Endothelial cell of umbilical vein (primary cell): ENCODE results near the gene RNF224. TPM values are rescaled to one million over a fixed set of nuclear protein-coding genes. Genes with fewer than 3 reads are reported as not detected.
A peak's percentile ranks its signal among the peaks of the same experiment; 100 is the strongest.

Source experiments
- BruUV-seq: library from RNA; stranded (reverse); fragments of 400-500 nt; replicated peaks from 2 replicates; lab custom pipeline; 2021; lab: Mats Ljungman, UMichigan
- CTCF ChIA-PET: fragments of 300-600, 350-600 bp; sonication (Branson Sonifier 250); formaldehyde crosslinking; loops from one replicate; lab custom pipeline; 2021; ENCODE audit warnings: antibody characterized with exemption, inconsistent platforms; lab: Charles Lee
- POLR2A ChIA-PET: fragments of 300-600, 350-600 bp; sonication (Branson Sonifier 250); formaldehyde crosslinking; loops from one replicate; lab custom pipeline; 2021; ENCODE audit warnings: antibody characterized with exemption, inconsistent platforms; lab: Charles Lee
- DNase-seq: peaks from one replicate; pipeline ENCODE4 v3.0.0-alpha.2; 2011; ENCODE audit warnings: low read depth, low spot score
- FAIRE-seq: peaks from 2 replicates; lab custom pipeline; 2011; peaks lifted over from hg19 to GRCh38; lab: Jason Lieb, UNC
- H2AFZ ChIP-seq: 2 replicates; pipeline ENCODE4 v1.6.0; 2012; ENCODE audit warnings: low read depth, low read length, control low read depth, inconsistent platforms
- H3K27ac ChIP-seq: 2 replicates; pipeline ENCODE4 v1.5.1; 2011; ENCODE audit warnings: low read depth, mild to moderate bottlenecking, control low read depth, low read length, moderate library complexity; ENCODE audit not compliant: insufficient read depth
- H3K27me3 ChIP-seq, 2 experiments: 2 replicates each; pipeline versions ENCODE4 v1.6.0 to v1.6.1; 2011; ENCODE audit warnings: low read length in 2 of 2, mixed read lengths in 1 of 2; ENCODE audit not compliant: control insufficient read depth in 2 of 2, insufficient read depth in 2 of 2
- H3K36me3 ChIP-seq, 2 experiments: 2 replicates in 1 of 2; 3 replicates in 1 of 2; pipeline ENCODE4 v1.5.1; 2011; ENCODE audit warnings: low read length in 2 of 2, mild to moderate bottlenecking in 1 of 2, moderate library complexity in 1 of 2; ENCODE audit not compliant: control insufficient read depth in 2 of 2, insufficient read depth in 2 of 2; ENCODE audit errors: extremely low read depth in 1 of 2
- H3K4me1 ChIP-seq: 3 replicates; pipeline ENCODE4 v1.5.1; 2011; ENCODE audit warnings: mild to moderate bottlenecking, low read length; ENCODE audit not compliant: control insufficient read depth, insufficient read depth; ENCODE audit errors: extremely low read depth
- H3K4me2 ChIP-seq: 2 replicates; pipeline ENCODE4 v1.6.1; 2011; ENCODE audit warnings: low read length, control low read depth, mixed read lengths; ENCODE audit not compliant: insufficient read depth
- H3K4me3 ChIP-seq, 3 experiments: fragments of 200-600 bp in 1 of 3; sonication (generic), shearing (Covaris generic) in 1 of 3; replicated peaks in 1 of 3; 2 replicates each; pipeline ENCODE4 v1.5.1; 2011 to 2016; ENCODE audit warnings: control low read depth in 3 of 3, low read length in 3 of 3, mild to moderate bottlenecking in 2 of 3, inconsistent platforms in 1 of 3, low read depth in 1 of 3, moderate library complexity in 1 of 3; ENCODE audit not compliant: insufficient read depth in 1 of 3
- H3K79me2 ChIP-seq: 2 replicates; pipeline ENCODE4 v1.6.0; 2012; ENCODE audit warnings: low read length, inconsistent platforms; ENCODE audit not compliant: control insufficient read depth, insufficient read depth
- H3K9ac ChIP-seq: replicated peaks from 2 replicates; pipeline ENCODE3; 2011; ENCODE audit warnings: low read length, control low read depth; ENCODE audit not compliant: insufficient read depth; ENCODE audit errors: extremely low read depth
- H3K9me1 ChIP-seq: replicated peaks from 3 replicates; pipeline ENCODE4 v1.6.0; 2011; ENCODE audit warnings: mild to moderate bottlenecking, low read length; ENCODE audit not compliant: control insufficient read depth, insufficient read depth; ENCODE audit errors: extremely low read depth
- H3K9me3 ChIP-seq: replicated peaks from 2 replicates; pipeline ENCODE4 v1.5.1; 2012; ENCODE audit warnings: low read length, inconsistent platforms; ENCODE audit not compliant: control insufficient read depth, insufficient read depth
- H4K20me1 ChIP-seq: replicated peaks from 2 replicates; pipeline ENCODE3; 2011; ENCODE audit warnings: mild to moderate bottlenecking, low read length; ENCODE audit not compliant: control insufficient read depth, insufficient read depth; ENCODE audit errors: extremely low read depth
- FOS ChIP-seq: IDR thresholded peaks from 2 replicates; pipeline ENCODE4 v1.6.1; 2011; ENCODE audit warnings: mild to moderate bottlenecking, low read length, moderate library complexity, borderline replicate concordance; ENCODE audit not compliant: insufficient read depth
- GATA2 ChIP-seq: IDR thresholded peaks from 2 replicates; pipeline ENCODE4 v1.7.0; 2011; ENCODE audit warnings: low read depth, mild to moderate bottlenecking, moderate library complexity, mixed read lengths, low read length; ENCODE audit not compliant: insufficient read length, insufficient read depth
- MAX ChIP-seq: IDR thresholded peaks from 2 replicates; pipeline ENCODE4 v1.6.1; 2011; ENCODE audit not compliant: insufficient read depth, insufficient read length
- MYC ChIP-seq: IDR thresholded peaks from one replicate; pipeline ENCODE4 v1.6.1; 2011; ENCODE audit warnings: mild to moderate bottlenecking, low read depth, low read length
- POLR2A ChIP-seq: IDR thresholded peaks from 2 replicates; pipeline ENCODE4 v1.6.1; 2012; ENCODE audit warnings: low read depth, mild to moderate bottlenecking, control low read depth, low read length
- POLR2AphosphoS5 ChIP-seq: IDR thresholded peaks from 2 replicates; pipeline ENCODE4 v1.6.1; 2012; ENCODE audit warnings: low read depth, mild to moderate bottlenecking, control low read depth, low read length, moderate library complexity; ENCODE audit not compliant: insufficient read depth
- dilution Hi-C: fragments of 300-500 bp; cut with MboI; formaldehyde crosslinking; loops from one replicate; pipeline ENCODE4 v1.15.0; 2019; ENCODE audit warnings: low sequenced_read_pairs; ENCODE audit not compliant: extremely low pct_ligation_motif_present
- intact Hi-C: fragments of 100-400 bp; cut with micrococcal nuclease; formaldehyde crosslinking; loops from one replicate; pipeline ENCODE4 v1.10.0; 2022
- polyA plus RNA-seq, 4 experiments: library from polyadenylated mRNA; depleted of rRNA in 3 of 4; stranded (reverse) in 3 of 4; unstranded in 1 of 4; fragments of >200 nt; gene quantifications; 2 replicates each; pipeline versions ENCODE4 v1.2.1 to v1.2.3, GENCODE V29; 2011 to 2012; ENCODE audit warnings: missing spikeins in 1 of 4
- total RNA-seq: library from RNA; stranded (reverse); gene quantifications from 2 replicates; pipeline ENCODE4 v1.2.3, GENCODE V29; 2021

RNF224 gene
- total and polyA plus RNA-seq, 2 donors (not counting 3 experiments of a cell fraction or from before 2014, with no cell fraction given), result not detected

GRCh38 chr9:137254624-137255447, 27.5 kb downstream of the RNF224 start, which contains the start of gene NELFB:
NELFB (plus strand) TSS chr9:137255327.
- peak within 1 kb of the TSS; percentile 83 for H3K4me2 ChIP-seq
- H3K27me3 ChIP-seq, result no peaks in the 10 kb centered on the region
- no peaks in the 10 kb centered on the region for H3K9me1 ChIP-seq
- ChIA-PET CTCF (interaction anchor here (0.8 to 4.4 kb wide), 9 partner anchors 10 to 168 kb away, joined by 3 to 31 read pairs (median 6); partner anchors contain the start of genes EXD3, NOXA1, RNF224 and TOR4A), POLR2A (interaction anchor here (0.5 to 4.9 kb wide), 2 partner anchors 12 to 230 kb away, joined by 3 to 66 read pairs; partner anchors contain the start of gene TUBB4B)
- BruUV-seq, result no TSS peak
- TF ChIP-seq POLR2A, result peak; percentile 85
- TF ChIP-seq MYC, result no peak
- peak; percentile 85 for TF ChIP-seq POLR2AphosphoS5
- FAIRE-seq, result peak; percentile 78
- no peaks in the 10 kb centered on the region for H3K9me3 ChIP-seq
- peak within 1 kb of the TSS; percentile 97 for H2AFZ ChIP-seq
- peaks cover 14% of the 10 kb centered on the region for H3K4me1 ChIP-seq
- H3K36me3 ChIP-seq, result peaks cover 2 to 5% of the 10 kb centered on the region in 2 experiments
- intact Hi-C loops, result loop anchor here (1.0 to 2.0 kb wide), 3 partner anchors 14 to 22 kb away; partner anchors contain the start of gene TOR4A
- peak; percentile 75 for DNase-seq
- H3K4me3 ChIP-seq, result peak within 1 kb of the TSS; percentile 41 to 94 (median 41)
- dilution Hi-C loops, result no loop called here
- no peaks in the 10 kb centered on the region for H4K20me1 ChIP-seq
- H3K9ac ChIP-seq, result peak within 1 kb of the TSS; percentile 65
- no peak within 1 kb of the TSS for H3K27ac ChIP-seq
- H3K79me2 ChIP-seq, result peaks cover 18% of the 10 kb centered on the region

- no peak for TF ChIP-seq FOS
- TF ChIP-seq MYC, result no peak
- TF ChIP-seq POLR2A, result no peak
- TF ChIP-seq MAX, result no peak
- TF ChIP-seq GATA2, result no peak
- CTCF ChIA-PET, result interaction anchor here (1.2 to 4.4 kb wide), 6 partner anchors 11 to 168 kb away, joined by 3 to 31 read pairs (median 6); partner anchors contain the start of genes EXD3, NOXA1, TOR4A and TUBB4B
- Histone ChIP-seq H3K36me3 (peaks cover 2 to 5% of the 10 kb centered on the region in 2 experiments), H3K79me2 (peaks cover 18% of the 10 kb centered on the region), H3K4me3 (peak overlapping the region; percentile 12 to 94 (median 41)), H2AFZ (peak overlapping the region; percentile 56), H4K20me1 (no peaks in the 10 kb centered on the region), H3K4me2 (peak overlapping the region; percentile 71), H3K9me1 (no peaks in the 10 kb centered on the region), H3K4me1 (peaks cover 14% of the 10 kb centered on the region), H3K9ac (peak overlapping the region; percentile 65), H3K9me3 (no peaks in the 10 kb centered on the region), H3K27ac (no peak overlapping the region), H3K27me3 (no peaks in the 10 kb centered on the region)
- intact Hi-C loops, result loop anchor here (1.0 to 2.0 kb wide), 3 partner anchors 13 to 22 kb away; partner anchors contain the start of gene TOR4A
- peak; percentile 38 for DNase-seq
- peak; percentile 42 for FAIRE-seq
- POLR2A ChIA-PET, result interaction anchor here (1.0 to 4.9 kb wide), 3 partner anchors 13 to 15 kb away, joined by 3 to 66 read pairs (median 14); partner anchors contain the start of gene TUBB4B
- no TSS peak for BruUV-seq
- dilution Hi-C loops, result no loop called here
Observed at GRCh38 chr9:137255448-137256114, 28.3 kb downstream of the RNF224 start.
